Stimulated activated CD4-positive, alpha-beta T cell treated with anti-CD3 and anti-CD28 coated beads, Interleukin-12 subunit alpha, Interleukin-12 subunit beta, amount 100 ng/mL, for 4 hours (primary cell): Measurements from ENCODE around the gene APOH.
A peak's percentile ranks its signal among the peaks of the same experiment; 100 is the strongest.

ENCODE experiments used
- DNase-seq: peaks from one replicate; pipeline ENCODE4 v3.0.0-alpha.2; 2020

APOH gene

DNA sequence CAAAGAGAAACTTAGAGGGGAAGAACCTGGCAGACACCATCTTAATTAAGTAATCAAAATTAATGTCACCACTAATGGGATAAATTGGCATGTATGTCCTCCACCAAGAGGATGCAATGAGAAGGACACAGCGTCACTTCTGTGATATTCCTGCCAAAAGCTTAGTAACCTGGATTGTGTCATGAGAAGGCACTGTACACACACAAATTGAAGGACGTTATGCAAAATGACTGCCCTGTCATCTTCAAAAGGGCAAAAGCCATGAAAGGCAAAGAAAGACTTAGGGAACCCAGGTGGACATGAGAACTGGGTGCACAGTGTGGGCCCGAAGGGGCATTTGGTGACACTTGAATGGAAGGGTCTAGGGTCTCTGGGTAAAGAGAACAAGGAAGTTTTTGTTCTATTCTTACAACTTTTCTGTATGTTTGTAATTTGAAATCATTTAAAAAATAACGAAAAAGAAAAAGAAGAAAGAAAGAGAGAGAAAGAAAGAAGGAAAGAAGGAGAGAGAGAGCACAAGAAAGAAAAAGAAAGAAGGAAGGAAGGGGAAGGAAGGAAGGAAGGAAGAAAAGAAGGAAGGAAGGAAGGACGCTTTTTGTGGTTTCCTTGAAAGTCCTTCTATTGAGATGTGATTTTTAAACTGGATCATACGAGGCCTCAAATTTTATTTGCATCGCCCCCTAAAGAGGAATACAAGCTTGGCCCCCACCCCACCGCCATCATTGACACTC is 4.0 kb upstream of the APOH start:
- no peak for DNase-seq

- DNase-seq, result no peak
Observed at GRCh38 chr17:66230922-66231591, 1.8 kb upstream of the APOH start.

DNA sequence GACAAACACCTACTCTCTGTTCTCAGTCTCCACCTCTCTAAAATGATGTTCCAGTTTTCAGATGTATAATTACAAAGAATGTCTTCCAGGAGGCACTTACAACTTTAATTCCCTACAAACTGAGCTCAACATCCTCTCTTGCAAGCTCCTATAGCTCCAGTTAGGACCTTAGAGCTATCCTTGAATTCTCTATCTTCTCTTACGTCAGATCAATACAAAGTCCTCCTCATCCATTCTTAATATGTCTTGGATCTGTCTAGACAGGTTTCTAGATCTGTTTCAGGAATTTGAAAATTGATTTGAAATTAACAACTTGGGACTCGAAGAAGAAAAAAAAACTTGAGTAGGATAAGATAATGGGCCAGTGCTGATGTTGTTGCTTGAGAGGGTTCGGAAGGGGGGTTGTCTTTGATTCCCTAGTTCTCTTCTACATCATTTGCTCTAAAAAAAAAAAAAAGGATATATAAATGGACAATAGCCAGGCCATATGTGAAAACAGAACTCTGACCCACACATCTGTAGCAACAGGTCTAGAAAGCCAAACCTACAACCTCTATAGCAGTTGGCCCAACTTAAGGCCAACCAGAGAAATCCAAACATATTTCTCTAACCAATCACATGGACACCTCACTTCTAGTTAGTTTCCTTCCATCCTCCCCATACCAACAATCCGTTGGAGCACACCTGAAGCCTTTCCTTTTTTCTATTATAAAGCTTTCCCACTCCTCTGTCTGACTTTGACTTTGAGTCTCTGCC is 746 bp upstream of the APOH start:
- no peak for DNase-seq

GRCh38 chr17:66227212-66228045 is 1.8 kb downstream of the APOH start:
- no peak for DNase-seq

DNA sequence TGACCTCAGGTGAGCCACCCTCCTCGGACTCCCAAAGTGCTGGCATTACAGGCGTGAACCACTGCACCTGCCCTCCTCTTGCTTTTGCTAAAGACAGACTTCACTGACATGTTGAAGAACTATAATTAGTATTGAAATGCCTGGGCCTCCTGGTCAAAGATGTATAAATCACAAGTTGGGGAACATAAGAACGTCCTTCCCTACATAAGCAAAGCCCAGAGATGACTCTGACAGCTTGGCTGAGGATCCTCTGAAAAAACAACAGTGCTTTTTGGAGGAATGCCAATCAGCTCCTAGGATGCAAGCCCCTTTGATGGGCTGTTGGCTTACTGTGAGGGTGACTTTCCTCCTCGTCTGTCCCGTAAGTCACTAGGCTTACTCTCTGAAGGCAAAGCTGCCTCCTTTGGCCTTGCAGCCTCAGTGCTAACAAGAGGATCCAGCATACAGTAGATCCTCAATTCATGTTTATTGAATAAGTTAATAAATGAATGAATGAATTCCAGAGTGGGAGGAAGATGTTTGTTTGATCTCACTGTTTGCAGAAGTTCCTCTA is 6.3 kb downstream of the APOH start:
- DNase-seq, result no peak

GRCh38 chr17:66221755-66222530 is 7.3 kb downstream of the APOH start:
- no peak for DNase-seq

DNA sequence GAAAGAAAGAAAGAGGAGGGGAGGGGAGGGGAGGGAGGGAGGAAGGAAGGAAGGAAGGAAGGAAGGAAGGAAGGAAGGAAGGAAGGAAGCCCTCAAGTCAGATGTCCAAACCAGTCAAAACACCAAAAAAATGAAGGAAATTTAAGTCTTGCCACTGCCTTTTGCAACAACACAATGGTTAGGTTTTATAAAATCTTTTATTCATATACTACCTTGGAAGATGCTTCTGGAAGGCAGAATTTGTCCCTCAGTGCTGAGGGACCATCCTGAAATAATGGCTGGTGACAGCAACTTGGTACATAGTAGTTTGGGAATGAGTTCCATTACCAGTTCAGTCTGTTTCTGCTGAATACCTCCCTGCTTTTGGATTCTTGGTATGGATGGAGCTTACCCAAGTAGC is 7.9 kb downstream of the APOH start:
- DNase-seq, result no peak

DNA sequence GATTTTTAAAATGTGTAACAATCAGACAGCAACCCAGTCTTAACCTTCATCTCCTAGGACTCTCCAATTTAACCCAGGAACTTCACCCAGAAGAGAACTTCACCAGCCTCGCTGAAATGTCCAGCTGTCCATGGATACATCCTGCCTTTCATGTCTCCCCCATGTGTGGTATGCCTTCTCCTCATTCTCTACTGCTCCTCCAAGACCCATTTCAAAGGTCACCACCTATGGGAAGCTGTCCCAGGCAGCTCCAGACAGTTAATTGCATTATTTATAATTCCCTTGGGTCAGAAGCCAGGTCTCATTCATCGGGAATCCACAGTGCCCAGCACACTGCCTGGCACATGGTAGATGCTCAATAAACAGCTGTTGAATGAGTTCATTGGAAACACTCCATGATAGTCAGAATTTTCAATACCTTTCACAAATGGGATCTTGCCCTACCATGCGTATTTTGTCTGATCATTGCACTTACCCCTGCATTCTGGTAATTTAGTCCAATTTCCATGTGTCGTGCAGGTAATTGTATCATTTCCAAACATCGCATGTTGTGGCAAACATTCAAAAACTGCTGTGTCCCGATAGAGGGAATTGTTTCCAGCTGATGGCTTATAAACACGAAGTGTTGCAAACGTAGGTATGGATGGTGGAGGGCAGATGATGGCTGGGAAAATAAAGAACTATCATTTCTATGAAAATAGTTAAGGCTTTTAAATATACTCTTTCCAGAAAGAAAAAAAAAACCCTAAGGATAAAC is 9.0 kb downstream of the APOH start:
- DNase-seq, result no peak

GRCh38 chr17:66215529-66215911 is 13.7 kb downstream of the APOH start:
- no peak for DNase-seq

GRCh38 chr17:66214884-66215528 is 14.2 kb downstream of the APOH start:
- no peak for DNase-seq

- DNase-seq, result no peak
Observed at GRCh38 chr17:66211047-66211810, 18.0 kb downstream of the APOH start.

- DNase-seq, result no peak
Observed at GRCh38 chr17:66210208-66210574, 19.0 kb downstream of the APOH start.

- no peak for DNase-seq
Observed at GRCh38 chr17:66207936-66208335, 21.3 kb downstream of the APOH start.

DNA sequence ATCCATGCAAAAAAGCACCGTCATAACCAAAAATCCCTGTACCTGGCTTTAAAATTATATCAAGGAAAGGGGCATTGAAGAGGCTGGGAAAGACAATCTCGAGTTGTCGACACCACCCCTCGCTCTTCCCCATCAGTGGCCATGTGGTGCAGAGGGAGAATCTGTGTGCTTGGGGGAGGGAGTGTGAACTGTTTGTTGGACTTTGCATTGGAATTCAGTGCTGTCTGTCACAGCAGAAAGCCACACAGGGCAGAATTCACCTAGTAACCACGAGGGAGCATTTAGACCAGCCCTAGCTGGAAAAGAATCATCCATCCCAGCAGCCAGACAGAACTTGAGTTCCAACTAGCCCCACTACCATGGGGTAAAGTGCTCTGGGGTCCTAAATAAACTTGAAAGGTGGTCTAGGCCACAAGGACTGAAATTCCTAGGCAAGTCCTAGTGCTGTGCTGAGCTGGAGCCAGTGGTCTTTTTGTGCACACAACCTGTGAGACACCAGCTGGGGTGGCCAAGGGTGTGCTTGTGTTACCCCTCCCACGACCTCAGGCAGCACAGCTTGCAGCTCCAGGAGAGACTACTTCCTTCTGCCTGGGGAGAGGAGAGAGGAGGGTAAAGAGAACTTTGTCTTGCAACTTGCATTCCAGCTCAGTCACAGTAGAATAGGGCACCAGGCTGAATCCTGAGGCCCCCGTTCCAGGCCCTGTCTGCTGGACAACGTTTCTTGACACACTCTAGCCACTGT is 25.8 kb downstream of the APOH start:
- no peak for DNase-seq

GRCh38 chr17:66200685-66201092 is 28.5 kb downstream of the APOH start:
- DNase-seq, result peak; percentile 28

GRCh38 chr17:66198242-66198641 is 31.0 kb downstream of the APOH start:
- no peak for DNase-seq

DNA sequence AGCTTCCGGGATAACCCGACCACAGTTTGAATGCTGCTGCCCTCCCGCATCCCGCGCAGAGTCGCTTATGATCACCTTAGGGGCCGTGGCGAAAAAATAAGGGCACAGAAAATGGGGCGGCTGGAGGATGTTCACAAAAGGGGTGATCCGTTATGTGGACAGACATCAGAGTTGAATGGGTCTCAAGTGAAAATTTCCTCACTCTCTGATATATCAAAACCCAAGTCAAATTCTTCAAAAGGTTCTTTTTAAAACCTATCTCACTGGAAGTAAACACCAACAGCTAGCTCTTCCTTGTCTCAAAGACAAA is 36.9 kb downstream of the APOH start:
- DNase-seq, result no peak

DNA sequence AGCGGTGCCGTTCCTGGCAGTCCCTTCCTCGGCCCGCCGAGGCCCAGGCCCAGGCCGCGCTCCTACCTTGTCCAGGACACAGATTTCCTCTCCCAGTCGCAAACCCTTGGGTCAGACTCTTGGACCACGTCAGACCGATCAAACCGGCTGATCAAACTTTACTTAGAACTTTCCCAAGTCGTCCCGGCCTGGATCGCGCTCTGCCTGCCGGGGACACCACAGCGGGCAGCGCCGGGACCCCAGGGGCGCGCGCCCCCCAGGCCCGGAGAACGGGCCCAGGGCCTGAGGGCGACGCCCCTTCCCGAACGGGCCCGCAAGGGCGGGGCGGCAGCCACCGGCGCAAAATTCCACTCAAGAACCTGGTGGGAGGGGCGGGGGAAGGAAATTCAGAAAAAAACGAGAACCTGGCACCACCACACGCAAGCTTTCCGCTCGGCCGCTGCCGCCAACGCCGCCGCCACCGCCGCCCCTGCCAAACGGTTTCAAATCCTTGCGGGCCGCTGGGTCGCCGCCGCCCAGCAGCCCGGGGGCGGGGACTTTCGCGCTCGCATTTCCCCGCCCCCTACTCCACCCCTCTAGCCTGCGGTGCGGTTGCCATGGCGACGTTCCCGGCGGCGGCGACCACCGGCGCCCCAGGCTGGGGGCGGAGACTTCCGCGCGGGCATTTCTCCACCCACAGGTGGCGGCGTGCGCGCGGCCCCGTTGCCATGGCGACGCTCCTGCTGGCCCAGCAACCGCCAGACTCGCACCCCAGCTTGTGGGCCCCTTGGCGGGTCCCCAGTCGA is 37.4 kb downstream of the APOH start, which contains the start of gene CEP112:
CEP112 (minus strand) TSS at position 541 of the 785 bp plus-strand sequence.
- peak; percentile 84 for DNase-seq
